ENCODE results near the gene SRP72.
"Not testable (repeated sequence)": the region's sequence is repeated elsewhere in the genome, so short reads cannot be mapped to it uniquely, and the experiment has no call there.

Gene SRP72

DNA sequence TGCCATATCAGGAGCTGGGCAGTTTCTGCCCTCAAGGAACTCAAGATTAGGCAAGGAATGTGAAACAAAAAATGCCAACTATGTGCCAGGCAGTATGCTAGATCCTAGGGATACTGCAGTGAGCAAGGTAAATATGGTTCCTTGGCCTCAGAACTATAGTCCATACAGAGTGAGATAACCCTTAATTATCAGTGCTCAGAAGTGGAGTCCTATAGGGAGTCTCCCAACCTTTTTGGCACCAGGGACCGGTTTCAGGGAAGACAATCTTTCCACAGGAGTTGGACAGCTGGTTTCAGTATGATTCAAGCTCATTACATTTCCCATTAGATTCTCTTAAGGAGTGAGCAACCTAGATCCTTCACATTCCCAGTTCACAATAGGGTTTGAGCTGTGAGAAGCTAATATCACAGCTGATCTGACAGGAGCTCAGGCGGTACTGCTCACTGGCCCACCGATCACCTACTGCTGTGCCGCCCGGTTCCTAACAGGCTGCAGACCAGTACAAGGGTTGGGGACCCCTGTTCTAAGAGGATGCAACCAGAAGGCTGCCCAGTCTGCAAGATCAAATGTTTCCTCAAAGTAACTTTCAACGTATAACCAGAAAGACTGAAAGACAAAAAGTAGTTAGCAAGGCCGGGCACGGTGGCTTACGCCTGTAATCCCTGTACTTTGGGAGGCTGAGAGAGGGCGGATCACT, 1.7 kb upstream of the SRP72 start:
- no peak for DNase-seq (ENCODE audit: low read depth in 2 of 2, low spot score in 1 of 2)

DNA sequence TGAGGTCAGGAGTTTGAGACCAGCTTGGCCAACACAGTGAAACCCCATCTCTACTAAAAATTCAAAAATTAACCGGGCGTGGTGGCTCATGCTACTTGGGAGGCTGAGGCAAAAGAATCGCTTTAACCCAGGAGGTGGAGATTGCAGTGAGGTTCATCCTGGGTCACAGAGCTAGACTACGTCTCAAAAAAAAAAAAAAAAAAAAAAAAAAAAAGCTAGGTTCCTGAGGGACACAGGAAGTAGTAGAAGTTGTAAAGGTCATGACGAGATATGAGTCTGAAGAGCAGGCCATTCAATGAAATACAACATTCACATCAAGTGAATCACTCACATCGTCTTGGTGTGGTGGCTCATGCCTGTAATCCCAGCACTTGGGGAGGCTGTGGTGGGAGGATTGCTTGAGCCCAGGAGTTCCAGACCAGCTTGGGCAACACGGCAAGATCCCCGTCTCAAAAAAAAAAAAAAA, 1.1 kb upstream of the SRP72 start:
- not testable (repeated sequence) for DNase-seq (ENCODE audit: low read depth in 2 of 2, low spot score in 1 of 2)

- no peak for DNase-seq (ENCODE audit: low read depth in 2 of 2, low spot score in 1 of 2)
These were observed 520 bp upstream of the SRP72 start for GRCh38 chr4:56466910-56467283.

GRCh38 chr4:56468097-56468422, 643 bp downstream of the SRP72 start:
- DNase-seq (ENCODE audit: low read depth in 2 of 2, low spot score in 1 of 2), result no peak

DNA sequence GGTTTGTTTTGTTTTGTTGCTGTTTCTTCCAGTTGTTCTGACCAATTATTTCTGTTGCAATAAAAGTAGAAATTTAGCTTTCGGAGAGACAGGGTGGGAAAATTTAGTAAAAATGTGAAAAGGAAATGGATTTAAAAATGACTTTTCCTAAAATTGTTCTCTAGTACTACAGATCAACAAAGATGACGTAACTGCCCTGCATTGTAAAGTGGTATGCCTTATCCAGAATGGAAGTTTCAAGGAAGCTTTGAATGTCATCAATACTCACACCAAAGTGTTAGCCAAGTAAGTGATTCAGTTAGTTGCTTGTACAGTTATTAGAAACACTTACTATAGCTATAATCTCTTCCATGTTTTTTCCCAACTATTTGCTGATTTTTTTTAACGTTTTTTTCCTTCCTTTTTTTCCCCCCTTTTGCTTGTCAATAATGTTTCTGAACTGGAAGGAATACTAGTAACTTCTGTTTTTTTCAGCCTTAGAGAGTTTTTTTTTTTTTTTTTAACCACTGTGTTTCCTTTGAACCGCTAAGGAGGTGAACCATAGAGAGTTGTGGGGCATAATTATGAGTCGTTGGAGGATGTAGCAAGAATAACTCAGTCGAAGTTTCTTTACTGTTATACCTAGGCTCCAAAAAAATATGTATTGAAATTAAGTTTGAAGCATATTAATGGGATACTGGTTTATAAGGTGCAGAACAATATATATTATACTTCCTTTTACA, 2.2 kb downstream of the SRP72 start:
- no peak for DNase-seq (ENCODE audit: low read depth in 2 of 2, low spot score in 1 of 2)

- DNase-seq (ENCODE audit: low read depth in 2 of 2, low spot score in 1 of 2), result no peak
These were observed 8.5 kb downstream of the SRP72 start for GRCh38 chr4:56475917-56476316.

GRCh38 chr4:56477192-56477702, 9.8 kb downstream of the SRP72 start:
- no peak for DNase-seq (ENCODE audit: low read depth in 2 of 2, low spot score in 1 of 2)

DNA sequence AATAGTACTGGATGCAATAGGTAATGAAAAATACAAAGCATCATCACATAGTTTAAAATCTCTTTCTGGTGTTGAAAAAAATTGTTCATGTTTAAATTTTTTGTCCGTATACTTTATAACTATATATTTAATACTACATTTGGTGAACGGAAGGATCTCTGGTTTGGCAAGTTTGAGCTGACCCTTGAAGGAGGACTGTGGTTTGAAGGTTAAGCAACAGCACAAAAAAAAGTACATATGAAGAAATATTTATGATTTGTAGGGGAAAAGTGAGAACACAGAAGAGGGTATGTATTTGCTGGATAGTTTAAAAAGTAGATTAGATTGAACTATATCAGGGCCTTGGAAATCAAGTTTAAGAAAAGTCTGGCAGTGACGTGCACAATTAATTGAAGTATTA, 13.3 kb downstream of the SRP72 start:
- DNase-seq (ENCODE audit: low read depth in 2 of 2, low spot score in 1 of 2), result no peak

GRCh38 chr4:56496241-56496640, 28.8 kb downstream of the SRP72 start:
- DNase-seq (ENCODE audit: low read depth in 2 of 2, low spot score in 1 of 2), result no peak

DNA sequence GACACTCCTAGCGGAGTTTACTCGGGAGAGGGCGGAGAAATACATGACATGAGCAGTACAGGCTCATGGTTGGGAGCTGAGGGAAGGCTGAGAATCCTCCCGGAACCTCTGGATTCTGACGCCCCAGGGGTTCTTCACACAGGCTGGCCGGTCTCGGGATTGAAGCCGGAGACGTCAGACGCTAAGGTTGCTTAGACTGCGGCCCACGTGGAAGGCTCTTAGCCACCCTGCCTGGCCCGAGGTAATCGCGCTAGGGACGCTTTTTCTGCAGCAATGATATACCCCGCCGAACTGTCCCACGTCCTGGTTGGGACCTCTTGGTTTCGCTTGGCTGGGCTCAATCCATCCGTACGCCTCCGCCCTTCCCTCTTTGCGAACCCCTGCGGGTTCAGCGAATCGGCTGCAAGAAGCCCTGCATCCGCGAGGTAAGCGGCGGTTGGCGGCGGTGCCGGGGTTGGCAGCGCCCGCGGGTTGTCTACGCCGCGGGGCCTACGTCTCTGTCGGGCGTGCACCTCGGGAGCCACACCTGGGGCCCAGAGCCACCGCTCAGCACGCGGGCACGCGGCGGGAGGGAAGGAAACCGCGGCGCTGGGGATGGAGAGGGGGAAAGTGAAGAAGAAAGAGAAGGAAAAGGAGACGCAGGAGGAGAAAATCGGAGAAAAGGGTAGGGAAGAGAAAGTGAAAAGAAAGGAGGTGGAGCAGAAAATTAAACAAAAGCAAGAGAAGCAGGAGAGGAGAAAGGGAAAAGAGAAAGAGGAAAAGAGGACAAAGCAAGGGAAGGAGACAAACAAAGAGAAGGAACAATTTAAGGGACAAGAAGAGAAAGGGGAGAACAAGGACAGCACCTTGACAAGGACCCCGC, 38.1 kb downstream of the SRP72 start, which contains the start of gene ARL9:
TSS of gene ARL9 (plus strand) at position 523 of the 862 bp plus-strand sequence. CDS start at position 595, 72 bp downstream.
- DNase-seq (ENCODE audit: low read depth in 2 of 2, low spot score in 1 of 2), result peak; percentile 10 to 20

GRCh38 chr4:56511098-56511497, 43.7 kb downstream of the SRP72 start:
- no peak for DNase-seq (ENCODE audit: low read depth in 2 of 2, low spot score in 1 of 2)

DNA sequence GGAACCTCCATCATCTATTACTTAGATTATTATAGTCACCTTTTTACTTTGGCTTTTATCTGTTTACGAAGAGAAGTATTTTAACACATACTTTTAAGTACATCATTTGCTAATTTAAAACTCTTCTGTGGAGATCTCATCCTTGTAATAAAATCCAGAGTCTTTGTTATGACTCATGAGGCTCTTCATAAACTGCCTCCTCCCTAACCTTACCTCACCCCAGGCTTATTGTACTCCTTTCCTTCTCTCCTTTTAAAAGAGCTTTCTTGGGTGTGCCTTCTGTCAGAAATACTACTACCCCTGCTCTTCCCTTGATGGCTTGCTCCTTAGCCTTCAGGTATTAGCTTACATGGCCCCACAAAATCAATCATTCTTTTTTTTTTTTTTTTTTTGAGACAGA, 44.7 kb downstream of the SRP72 start:
- no peak for DNase-seq (ENCODE audit: low read depth in 2 of 2, low spot score in 1 of 2)

DNA sequence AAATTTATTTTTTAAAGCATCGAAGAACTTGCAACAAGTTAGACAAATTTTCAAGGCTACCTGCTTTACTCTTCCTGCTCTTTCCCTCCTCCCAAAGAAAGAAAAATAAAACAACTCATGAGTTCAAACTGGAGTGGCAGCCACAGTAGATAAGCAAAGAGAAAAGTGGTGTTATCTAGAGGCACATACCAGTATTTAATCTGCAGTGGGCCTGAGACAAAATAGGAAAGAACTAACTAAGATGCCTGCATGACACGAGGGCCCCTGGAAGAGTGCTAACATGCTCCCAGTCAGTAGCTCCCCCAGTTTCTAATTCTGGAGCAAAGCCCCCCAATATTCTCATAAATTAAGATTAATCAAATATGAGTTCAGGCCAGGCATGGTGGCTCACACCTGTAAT, 46.1 kb downstream of the SRP72 start:
- no peak for DNase-seq (ENCODE audit: low read depth in 2 of 2, low spot score in 1 of 2)

- DNase-seq (ENCODE audit: low read depth in 2 of 2, low spot score in 1 of 2), result peak; percentile 47 to 68
These were observed 63.1 kb downstream of the SRP72 start for GRCh38 chr4:56530269-56531148.

GRCh38 chr4:56531149-56531770, 63.8 kb downstream of the SRP72 start:
- no peak for DNase-seq (ENCODE audit: low read depth in 2 of 2, low spot score in 1 of 2)

- DNase-seq (ENCODE audit: low read depth in 2 of 2, low spot score in 1 of 2), result no peak
These were observed 64.4 kb downstream of the SRP72 start for GRCh38 chr4:56531823-56532222.

DNA sequence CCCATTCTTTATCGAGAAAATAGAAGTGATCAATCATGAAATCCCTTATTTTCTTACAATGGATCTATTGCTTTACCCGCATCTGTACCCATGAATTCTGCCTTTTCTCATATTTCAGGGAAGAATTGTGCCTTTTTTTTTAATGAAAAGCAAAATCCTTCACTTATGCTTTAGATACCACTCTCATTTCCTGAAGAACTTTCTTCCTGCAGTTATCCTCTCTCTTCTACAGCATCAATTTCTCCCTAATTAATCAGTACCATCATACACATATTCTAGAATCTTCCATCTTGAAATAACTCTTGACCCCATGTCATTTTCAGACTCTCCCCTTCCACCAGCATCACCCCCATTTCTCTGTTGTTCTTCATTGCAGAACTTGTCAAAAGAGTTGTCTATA, 64.8 kb downstream of the SRP72 start:
- no peak for DNase-seq (ENCODE audit: low read depth in 2 of 2, low spot score in 1 of 2)

GRCh38 chr4:56535915-56536314, 68.5 kb downstream of the SRP72 start:
- DNase-seq (ENCODE audit: low read depth in 2 of 2, low spot score in 1 of 2), result no peak

GRCh38 chr4:56537147-56537546, 69.7 kb downstream of the SRP72 start:
- DNase-seq (ENCODE audit: low read depth in 2 of 2, low spot score in 1 of 2), result no peak

DNA sequence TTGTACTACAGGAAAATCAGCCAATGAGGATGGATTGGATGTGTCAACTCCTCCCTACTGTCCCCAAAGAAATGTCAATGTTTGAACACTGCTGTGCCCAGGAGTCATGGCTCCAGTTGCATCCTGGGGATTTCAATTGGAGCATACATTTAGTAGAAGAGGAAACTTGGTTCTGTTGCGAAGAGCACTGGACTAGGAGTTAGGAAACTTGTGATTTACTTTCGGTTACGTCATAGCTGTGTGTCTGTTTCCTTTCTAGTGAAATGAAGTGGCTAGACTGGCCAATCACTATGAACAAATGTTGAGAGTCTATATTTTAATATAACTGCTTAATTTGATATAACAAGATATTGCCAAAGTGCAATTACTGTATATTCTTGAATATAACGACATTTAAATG, 73.4 kb downstream of the SRP72 start:
- DNase-seq (ENCODE audit: low read depth in 2 of 2, low spot score in 1 of 2), result no peak
